GM23338 (cell line): ENCODE data around the gene KLK6. TPM values are rescaled to one million over a fixed set of nuclear protein-coding genes. Genes with fewer than 3 reads are reported as not detected.

Experiments
- ATAC-seq: fragments of 200-7000 bp; cut with Tn5 transposase; 3 replicates; pipeline ENCODE4 v1.9.1; 2020
- DNase-seq: peaks from one replicate; pipeline ENCODE4 v3.0.0-alpha.2; 2015; ENCODE audit warnings: low spot score
- H2AFZ ChIP-seq: fragments of 200-600 bp; sonication (generic); 2 replicates; pipeline ENCODE4 v1.8.0; 2016; ENCODE audit warnings: antibody characterized with exemption, mild to moderate bottlenecking, moderate library complexity
- H3F3A ChIP-seq: fragments of 200-600 bp; sonication (generic); replicated peaks from 2 replicates; pipeline ENCODE4 v1.8.0; 2017; ENCODE audit warnings: antibody characterized with exemption, mixed run types, low read depth
- H3K27ac ChIP-seq: fragments of 200-600 bp; sonication (generic); 2 replicates; pipeline ENCODE4 v1.6.1; 2016; ENCODE audit warnings: low read depth
- H3K27me3 ChIP-seq: fragments of 200-600 bp; sonication (generic); 2 replicates; pipeline ENCODE4 v1.8.0; 2016; ENCODE audit warnings: mild to moderate bottlenecking, mixed run types, moderate library complexity; ENCODE audit not compliant: insufficient read depth
- H3K36me3 ChIP-seq: fragments of 200-600 bp; sonication (generic); 2 replicates; pipeline ENCODE4 v1.8.0; 2016; ENCODE audit warnings: mild to moderate bottlenecking; ENCODE audit not compliant: insufficient read depth
- H3K4me1 ChIP-seq: fragments of 200-600 bp; sonication (generic); 2 replicates; pipeline ENCODE4 v1.8.0; 2016; ENCODE audit warnings: mild to moderate bottlenecking, moderate library complexity; ENCODE audit not compliant: insufficient read depth
- H3K4me2 ChIP-seq: fragments of 200-600 bp; sonication (generic); 2 replicates; pipeline ENCODE4 v1.7.1; 2017; ENCODE audit warnings: mixed run types
- H3K4me3 ChIP-seq: fragments of 200-600 bp; sonication (generic); 2 replicates; pipeline ENCODE4 v1.6.1; 2016; ENCODE audit warnings: mixed run types
- H3K79me2 ChIP-seq: fragments of 200-600 bp; sonication (generic); replicated peaks from 2 replicates; pipeline ENCODE4 v1.8.0; 2017; ENCODE audit warnings: mild to moderate bottlenecking; ENCODE audit not compliant: insufficient read depth
- H3K9me2 ChIP-seq: fragments of 200-600 bp; sonication (generic); 2 replicates; pipeline ENCODE4 v1.8.0; 2017; ENCODE audit not compliant: insufficient read depth
- H4K20me1 ChIP-seq: fragments of 200-600 bp; sonication (generic); replicated peaks from 2 replicates; pipeline ENCODE4 v1.8.0; 2017; ENCODE audit warnings: mild to moderate bottlenecking; ENCODE audit not compliant: insufficient read depth
- H3K27ac Mint-ChIP-seq: 2 replicates; pipeline ENCODE4 v1.8.0; 2020; ENCODE audit warnings: inconsistent platforms, mild to moderate bottlenecking, moderate library complexity, mixed read lengths
- H3K27me3 Mint-ChIP-seq: 3 replicates; pipeline ENCODE4 v1.8.0; 2022; ENCODE audit warnings: low read depth, mild to moderate bottlenecking, moderate library complexity, mixed read lengths, inconsistent platforms; ENCODE audit not compliant: insufficient read depth, poor library complexity
- H3K36me3 Mint-ChIP-seq: 3 replicates; pipeline ENCODE4 v1.8.0; 2021; ENCODE audit warnings: low read depth, mild to moderate bottlenecking, inconsistent platforms, moderate library complexity, mixed read lengths
- H3K4me1 Mint-ChIP-seq: 3 replicates; pipeline ENCODE4 v1.8.0; 2020; ENCODE audit warnings: mild to moderate bottlenecking, inconsistent platforms, mixed read lengths
- H3K4me3 Mint-ChIP-seq: 3 replicates; pipeline ENCODE4 v1.8.0; 2021; ENCODE audit warnings: moderate library complexity, mild to moderate bottlenecking, inconsistent platforms, mixed read lengths
- H3K9me3 Mint-ChIP-seq: 3 replicates; pipeline ENCODE4 v1.8.0; 2020; ENCODE audit warnings: moderate library complexity, mild to moderate bottlenecking, inconsistent platforms, mixed read lengths
- CREB1 ChIP-seq: fragments of 250-450 bp; sonication (Bioruptor Pico); IDR thresholded peaks from 2 replicates; pipeline ENCODE4 v1.5.0; 2020; ENCODE audit warnings: low read depth, mild to moderate bottlenecking, moderate library complexity
- CTCF ChIP-seq, 2 experiments: fragments of 200-600 bp in 1 of 2; sonication (generic) in 1 of 2; conservative IDR thresholded peaks; 2 replicates each; pipeline versions ENCODE4 v1.5.1 to v1.6.1; 2016 to 2017; ENCODE audit warnings: antibody characterized with exemption in 2 of 2, low read depth in 2 of 2, mild to moderate bottlenecking in 2 of 2, moderate library complexity in 1 of 2
- JUNB ChIP-seq: IDR thresholded peaks from one replicate; pipeline ENCODE4 v1.6.1; 2016; ENCODE audit warnings: antibody characterized with exemption; ENCODE audit not compliant: unreplicated experiment
- REST ChIP-seq: IDR thresholded peaks from one replicate; pipeline ENCODE4 v1.6.1; 2018; ENCODE audit warnings: antibody characterized with exemption; ENCODE audit not compliant: unreplicated experiment
- STAT1 ChIP-seq: IDR thresholded peaks from one replicate; pipeline ENCODE4 v1.6.1; 2016; ENCODE audit warnings: antibody characterized with exemption; ENCODE audit not compliant: unreplicated experiment
- ZNF114 ChIP-seq: fragments of 250-450 bp; sonication (Bioruptor Pico); IDR thresholded peaks from 2 replicates; pipeline ENCODE4 v1.5.0; 2020; ENCODE audit warnings: mild to moderate bottlenecking, moderate library complexity
- ZNF331 ChIP-seq: fragments of 250-450 bp; sonication (Bioruptor Pico); IDR thresholded peaks from 2 replicates; pipeline ENCODE4 v1.5.0; 2020; ENCODE audit warnings: low read depth, mild to moderate bottlenecking, moderate library complexity
- ZNF462 ChIP-seq: fragments of 250-450 bp; sonication (Bioruptor Pico); IDR thresholded peaks from 2 replicates; pipeline ENCODE4 v1.5.0; 2020; ENCODE audit warnings: mild to moderate bottlenecking, moderate library complexity
- long read RNA-seq: library from polyadenylated mRNA; unstranded; transcript quantifications from one replicate; pipeline ENCODE4 v2.0.0, GENCODE V29; 2020; ENCODE audit not compliant: unreplicated experiment
- polyA plus RNA-seq: library from polyadenylated mRNA; unstranded; fragments of >200 nt; fragmentation: Nextera tagmentation; extraction: Ambion mirVana; gene quantifications from 2 replicates; pipeline ENCODE4 v1.2.1, GENCODE V29; 2016
- total RNA-seq: library from RNA; depleted of rRNA; stranded (reverse); fragments of >200 nt; shearing (Covaris generic); gene quantifications from 2 replicates; pipeline ENCODE4 v1.2.3, GENCODE V29; 2014; rRNA removed

KLK6 gene
- total RNA-seq (0.39 and 0.56 TPM in 2 replicates), polyA plus RNA-seq (0.47 and 0.56 TPM in 2 replicates)
- long read RNA-seq = 0 reads

GRCh38 chr19:50969413-50969760 is at the start of gene KLK6:
Gene KLK6 (minus strand): TSS chr19:50969591. CDS start chr19:50968104, 1,487 bp downstream.
- no peaks in the 10 kb centered on the region for H3K36me3 ChIP-seq
- H3K4me3 ChIP-seq = no peak within 1 kb of the TSS
- 0 out of 2 replicates have a peak within 1 kb of the TSS, but pooled peaks have one; percentile 20 for H3K4me2 ChIP-seq
- Mint-ChIP-seq H3K36me3 (no peaks in the 10 kb centered on the region), H3K4me1 (peaks cover 18% of the 10 kb centered on the region), H3K4me3 (no peak within 1 kb of the TSS), H3K27me3 (peaks cover 8% of the 10 kb centered on the region), H3K27ac (no peak within 1 kb of the TSS), H3K9me3 (no peaks in the 10 kb centered on the region; the same call in 1 of the 3 replicates)
- H3K4me1 ChIP-seq = no peaks in the 10 kb centered on the region; the same call in 1 of the 2 replicates
- peak; percentile 63 for ATAC-seq
- no peaks in the 10 kb centered on the region for H3K9me2 ChIP-seq
- no peaks in the 10 kb centered on the region for H3K27me3 ChIP-seq
- H3F3A ChIP-seq = no peaks in the 10 kb centered on the region
- TF ChIP-seq STAT1 (no peak), ZNF114 (no peak), JUNB (no peak), CREB1 (CRISPR knock-in tag) (no peak), ZNF462 (CRISPR knock-in tag) (no peak), REST (no peak), CTCF (conservative IDR thresholded peaks at IDR 0.05; ENCODE audit: low read depth in 2 of 2) (no peak), ZNF331 (CRISPR knock-in tag) (no peak)
- H4K20me1 ChIP-seq = no peaks in the 10 kb centered on the region
- no peaks in the 10 kb centered on the region for H3K79me2 ChIP-seq
- no peak within 1 kb of the TSS for H3K27ac ChIP-seq
- H2AFZ ChIP-seq = peak within 1 kb of the TSS; percentile 95
- DNase-seq = no peak
